Middle frontal gyrus (tissue), 1 donor: ENCODE measurements around the gene REST.
"Not testable (repeated sequence)": the region's sequence is repeated elsewhere in the genome, so short reads cannot be mapped to it uniquely, and the experiment has no call there.

Source experiments
- DNase-seq: peaks from one replicate; pipeline ENCODE4 v3.0.0-alpha.2; 2015; ENCODE audit warnings: low spot score; ENCODE audit errors: extremely low spot score

The REST gene, protein sequence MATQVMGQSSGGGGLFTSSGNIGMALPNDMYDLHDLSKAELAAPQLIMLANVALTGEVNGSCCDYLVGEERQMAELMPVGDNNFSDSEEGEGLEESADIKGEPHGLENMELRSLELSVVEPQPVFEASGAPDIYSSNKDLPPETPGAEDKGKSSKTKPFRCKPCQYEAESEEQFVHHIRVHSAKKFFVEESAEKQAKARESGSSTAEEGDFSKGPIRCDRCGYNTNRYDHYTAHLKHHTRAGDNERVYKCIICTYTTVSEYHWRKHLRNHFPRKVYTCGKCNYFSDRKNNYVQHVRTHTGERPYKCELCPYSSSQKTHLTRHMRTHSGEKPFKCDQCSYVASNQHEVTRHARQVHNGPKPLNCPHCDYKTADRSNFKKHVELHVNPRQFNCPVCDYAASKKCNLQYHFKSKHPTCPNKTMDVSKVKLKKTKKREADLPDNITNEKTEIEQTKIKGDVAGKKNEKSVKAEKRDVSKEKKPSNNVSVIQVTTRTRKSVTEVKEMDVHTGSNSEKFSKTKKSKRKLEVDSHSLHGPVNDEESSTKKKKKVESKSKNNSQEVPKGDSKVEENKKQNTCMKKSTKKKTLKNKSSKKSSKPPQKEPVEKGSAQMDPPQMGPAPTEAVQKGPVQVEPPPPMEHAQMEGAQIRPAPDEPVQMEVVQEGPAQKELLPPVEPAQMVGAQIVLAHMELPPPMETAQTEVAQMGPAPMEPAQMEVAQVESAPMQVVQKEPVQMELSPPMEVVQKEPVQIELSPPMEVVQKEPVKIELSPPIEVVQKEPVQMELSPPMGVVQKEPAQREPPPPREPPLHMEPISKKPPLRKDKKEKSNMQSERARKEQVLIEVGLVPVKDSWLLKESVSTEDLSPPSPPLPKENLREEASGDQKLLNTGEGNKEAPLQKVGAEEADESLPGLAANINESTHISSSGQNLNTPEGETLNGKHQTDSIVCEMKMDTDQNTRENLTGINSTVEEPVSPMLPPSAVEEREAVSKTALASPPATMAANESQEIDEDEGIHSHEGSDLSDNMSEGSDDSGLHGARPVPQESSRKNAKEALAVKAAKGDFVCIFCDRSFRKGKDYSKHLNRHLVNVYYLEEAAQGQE

DNA sequence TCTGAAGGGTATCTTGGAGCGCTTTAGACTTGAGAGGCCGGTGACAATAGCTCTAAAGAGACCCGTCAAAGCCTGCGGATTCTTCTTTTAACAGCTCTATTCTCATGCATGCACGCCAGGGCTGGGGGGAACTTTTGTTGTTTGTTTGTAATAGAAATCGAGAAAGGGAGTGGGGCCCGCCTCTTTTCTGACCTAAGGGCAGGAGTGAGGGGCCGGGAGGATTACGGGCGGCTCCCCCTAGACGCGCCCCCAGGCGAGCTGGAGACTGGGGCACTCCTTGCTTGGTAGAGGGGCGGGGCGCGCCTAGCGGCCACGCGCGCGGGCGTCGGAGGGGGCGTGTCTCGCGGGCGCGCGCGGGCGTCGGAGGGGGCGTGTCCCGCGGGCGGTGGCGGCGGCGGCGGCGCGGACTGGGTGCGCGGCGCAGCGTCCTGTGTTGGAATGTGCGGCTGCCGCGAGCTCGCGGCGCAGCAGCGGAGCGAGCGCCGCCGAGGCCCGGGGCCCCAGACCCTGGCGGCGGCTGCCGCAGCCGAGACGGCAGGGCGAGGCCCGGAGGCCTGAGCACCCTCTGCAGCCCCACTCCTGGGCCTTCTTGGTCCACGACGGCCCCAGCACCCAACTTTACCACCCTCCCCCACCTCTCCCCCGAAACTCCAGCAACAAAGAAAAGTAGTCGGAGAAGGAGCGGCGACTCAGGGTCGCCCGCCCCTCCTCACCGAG is at the start of gene REST:
Gene REST (plus strand): TSS at position 412 of the 717 bp plus-strand sequence. CDS start 2,739 bp downstream, outside the sequence.
- no peak for DNase-seq

DNA sequence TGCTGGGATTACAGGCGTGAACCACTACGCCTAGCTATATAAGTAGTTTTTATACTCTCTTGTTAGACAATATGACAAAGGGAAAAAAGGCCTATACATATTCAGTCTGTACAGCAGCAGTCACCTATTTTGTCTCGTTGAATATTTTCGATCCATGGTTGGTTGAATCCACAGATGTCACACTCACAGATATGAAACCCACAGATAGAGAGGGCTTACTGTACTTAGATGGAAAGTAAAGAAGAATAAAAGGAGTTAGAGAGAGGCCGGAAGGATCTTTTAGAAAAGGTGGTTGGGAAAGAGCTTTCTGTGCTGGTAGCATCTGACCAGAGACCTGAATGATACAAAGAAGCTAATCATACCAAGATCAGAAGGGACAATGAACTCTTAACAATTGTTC is 47.9 kb upstream of the REST start:
- DNase-seq = no peak

DNA sequence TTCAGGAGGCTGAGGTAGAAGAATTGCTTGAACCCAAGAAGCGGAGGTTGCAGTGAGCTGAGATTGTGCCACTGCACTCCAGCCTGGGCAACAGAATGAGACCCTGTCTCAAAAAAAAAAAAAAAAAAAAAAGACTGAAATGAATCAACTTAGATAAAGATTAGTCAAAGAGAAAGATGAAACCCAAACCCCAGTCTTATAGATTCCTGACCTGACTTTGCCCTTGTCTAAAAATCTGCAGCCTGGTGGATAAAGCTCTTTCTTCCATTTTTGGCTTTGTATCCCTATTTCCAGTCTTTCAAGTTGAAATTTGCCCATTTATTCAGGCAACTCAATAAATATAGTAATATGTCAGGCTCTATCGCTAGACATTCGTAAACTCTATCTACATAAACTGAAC is 46.9 kb upstream of the REST start:
- no peak for DNase-seq

DNA sequence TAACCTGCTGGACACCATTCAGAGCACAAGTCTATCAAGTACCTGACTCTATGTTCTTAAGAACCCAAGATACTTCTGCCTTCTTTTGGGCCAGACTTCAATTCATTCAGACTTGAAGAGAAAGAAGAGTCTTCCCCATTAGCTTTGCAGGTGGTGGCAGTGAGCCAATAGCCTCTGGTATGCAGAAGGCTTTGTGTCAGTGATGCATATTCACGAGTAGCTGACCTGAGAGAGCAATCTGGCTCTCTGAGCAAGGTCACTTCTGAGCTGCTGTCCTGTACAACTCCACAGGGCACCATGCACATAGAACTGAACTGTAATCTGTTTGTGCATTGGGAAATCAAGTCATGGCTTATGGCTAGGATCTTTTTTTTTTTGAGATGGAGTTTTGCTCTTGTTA is 46.3 kb upstream of the REST start:
- DNase-seq = no peak

DNA sequence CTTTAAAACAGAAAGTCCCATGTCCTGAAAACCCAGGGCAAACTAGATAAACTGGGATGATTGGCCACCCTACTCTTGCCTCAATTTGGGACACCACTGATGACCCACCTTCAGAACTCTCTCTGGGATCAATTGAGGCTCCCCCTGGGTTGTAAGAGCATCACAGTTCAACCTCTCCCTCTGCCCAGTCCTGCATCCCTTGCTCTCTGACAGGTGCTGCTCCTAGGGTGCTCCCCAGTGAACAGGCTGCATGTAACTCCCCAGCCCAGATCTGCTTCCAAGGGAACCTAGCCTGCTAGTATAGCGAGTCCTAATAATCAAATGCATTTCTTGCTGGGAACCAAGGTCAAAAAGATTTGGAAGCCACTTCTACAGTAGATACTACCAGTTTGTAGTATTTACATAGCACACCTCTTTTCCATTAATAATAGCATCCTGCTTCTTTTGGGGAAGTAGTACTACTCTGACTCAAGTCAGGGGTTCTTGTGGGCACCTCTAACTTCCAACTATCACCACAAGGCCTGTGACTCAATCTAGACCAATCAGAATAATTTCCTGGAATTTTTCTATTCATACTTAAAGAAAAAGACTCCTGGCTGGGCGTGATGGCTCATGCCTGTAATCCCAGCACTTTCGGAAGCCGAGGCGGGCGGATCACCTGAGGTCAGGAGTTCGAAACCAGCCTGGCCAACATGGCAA is 44.1 kb upstream of the REST start:
- DNase-seq = no peak

DNA sequence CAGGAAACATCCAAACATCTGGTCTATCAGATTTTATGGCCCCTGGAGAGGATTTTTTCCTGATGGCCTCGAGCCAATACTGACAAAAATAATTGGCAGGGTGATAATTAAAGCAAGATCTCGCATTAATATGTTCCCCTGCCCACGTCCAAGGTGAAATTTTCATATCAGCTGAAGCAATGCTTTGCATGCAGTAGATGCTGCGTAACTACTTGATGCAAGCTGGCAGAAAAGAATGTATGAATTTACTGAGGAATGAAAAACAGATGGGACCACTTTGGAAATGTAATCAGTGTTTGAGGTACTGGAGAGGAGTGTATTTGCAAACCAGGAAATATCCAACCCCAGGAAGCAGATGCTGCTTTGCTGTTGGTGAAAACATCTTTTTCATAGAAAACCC is 36.8 kb upstream of the REST start:
- DNase-seq = no peak

DNA sequence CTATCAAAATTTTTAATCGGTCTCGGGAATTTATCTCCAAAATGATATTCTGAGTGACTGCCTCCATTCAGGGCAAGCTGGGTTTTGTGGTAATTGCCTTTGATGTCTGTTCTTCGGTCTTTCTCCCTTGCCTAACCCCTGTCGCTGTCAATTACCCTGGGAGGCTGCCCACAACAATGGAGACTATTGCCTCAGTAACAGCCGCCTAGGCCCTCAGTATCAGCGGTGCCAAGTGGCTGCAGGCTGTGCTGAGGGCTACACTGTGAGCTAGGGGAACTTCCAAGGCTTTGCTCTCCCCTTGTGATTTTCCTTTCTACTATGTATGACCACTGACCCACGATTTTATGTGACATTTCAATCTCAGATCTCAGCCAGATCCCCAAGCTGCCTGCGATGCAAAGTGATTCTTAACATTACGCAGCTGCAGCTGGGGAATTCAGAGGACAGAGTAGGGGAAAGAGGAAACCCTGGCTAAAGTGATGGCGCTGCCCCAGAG is 36.3 kb upstream of the REST start:
- no peak for DNase-seq

DNA sequence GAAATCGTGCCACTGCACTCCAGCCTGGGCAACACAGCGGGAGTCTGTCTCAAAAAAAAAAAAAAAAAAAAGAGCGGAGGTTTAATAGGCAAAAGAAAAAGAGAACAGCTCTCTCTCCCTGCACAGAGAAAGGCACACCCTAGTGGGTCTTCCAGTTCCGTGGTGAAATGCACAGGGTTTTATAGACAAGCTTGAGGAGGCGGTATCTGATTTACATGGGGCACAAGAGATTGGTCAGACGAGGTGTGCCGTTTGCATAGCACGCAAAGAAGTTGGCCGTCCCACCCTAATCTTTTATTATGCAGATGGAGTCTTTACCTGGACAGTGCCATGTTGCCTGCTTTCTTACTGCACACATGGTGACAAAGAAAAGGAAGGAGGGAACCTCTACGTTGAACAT is 33.5 kb upstream of the REST start:
- no peak for DNase-seq

DNA sequence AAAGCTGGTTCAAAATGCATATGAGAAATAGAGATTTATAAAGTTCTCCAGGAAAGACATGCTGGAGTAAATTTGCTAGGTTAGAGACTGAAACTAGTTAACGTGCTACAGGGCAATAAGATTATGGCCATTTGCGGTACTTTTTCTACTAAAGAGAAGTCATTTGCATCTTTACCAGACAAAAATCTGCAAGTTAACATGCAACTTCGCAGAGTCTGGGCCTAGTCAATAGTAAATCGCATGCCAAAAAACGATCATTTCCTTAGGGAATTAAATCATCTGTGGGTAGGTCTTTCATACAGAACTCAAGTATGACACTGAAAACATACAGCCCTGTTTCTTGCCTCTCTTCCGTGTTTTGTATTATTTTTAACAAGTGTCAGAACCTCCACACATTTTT is 32.8 kb upstream of the REST start:
- no peak for DNase-seq

DNA sequence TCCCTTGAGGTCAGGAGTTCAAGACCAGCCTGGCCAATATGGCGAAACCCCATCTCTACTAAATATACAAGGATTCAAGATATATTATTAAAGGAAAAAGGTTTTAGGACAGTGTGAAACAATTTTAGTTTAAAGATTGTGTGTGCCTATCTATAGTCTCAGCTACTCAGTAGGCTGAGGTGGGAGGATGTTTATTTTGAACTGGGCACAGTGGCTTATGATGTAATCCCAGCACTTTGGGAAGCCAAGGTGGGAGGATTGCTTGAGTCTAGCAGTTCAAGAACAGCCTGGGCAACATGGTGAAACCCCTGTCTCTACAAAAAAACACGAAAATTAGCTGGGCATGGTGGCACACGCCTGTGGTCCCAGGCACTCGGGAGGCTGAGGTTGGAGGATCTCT is 31.4 kb upstream of the REST start:
- DNase-seq = no peak

DNA sequence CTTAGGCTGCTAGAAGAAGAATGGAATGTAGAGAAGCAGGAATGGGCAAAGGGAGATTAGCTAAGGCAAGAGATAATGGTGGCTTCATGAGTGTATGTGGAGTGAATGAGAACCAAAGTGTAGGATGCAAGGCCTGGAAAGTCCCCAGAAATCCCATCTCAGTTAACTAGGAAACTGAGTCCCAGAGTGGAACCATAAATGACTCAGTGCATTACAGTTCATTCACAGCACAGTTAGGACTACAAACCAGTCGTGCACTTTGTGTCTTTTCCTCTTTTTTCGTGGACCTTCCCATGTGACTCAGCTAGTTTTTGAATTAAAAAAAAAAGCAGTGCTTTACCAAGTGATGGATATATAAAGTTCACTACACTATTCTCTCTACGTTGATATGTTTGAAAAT is 27.7 kb upstream of the REST start:
- no peak for DNase-seq

DNA sequence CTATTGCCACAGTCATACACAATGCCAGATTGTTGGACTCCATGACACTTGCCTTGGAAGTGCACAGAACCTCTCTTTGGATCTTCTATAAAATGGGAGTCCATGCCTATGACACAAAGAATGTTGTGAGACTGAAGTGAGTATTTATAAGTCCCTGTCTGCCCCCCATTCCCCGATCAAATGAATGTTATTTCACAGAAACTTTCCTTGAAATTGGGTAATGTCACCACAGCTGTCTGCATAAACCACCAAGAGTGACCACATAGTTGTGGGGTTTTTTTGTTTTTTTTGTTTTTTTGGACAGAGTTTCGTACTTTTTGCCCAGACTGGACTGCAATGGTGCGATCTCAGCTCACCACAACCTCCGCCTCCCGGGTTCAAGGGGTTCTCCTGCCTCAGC is 27.1 kb upstream of the REST start:
- no peak for DNase-seq

DNA sequence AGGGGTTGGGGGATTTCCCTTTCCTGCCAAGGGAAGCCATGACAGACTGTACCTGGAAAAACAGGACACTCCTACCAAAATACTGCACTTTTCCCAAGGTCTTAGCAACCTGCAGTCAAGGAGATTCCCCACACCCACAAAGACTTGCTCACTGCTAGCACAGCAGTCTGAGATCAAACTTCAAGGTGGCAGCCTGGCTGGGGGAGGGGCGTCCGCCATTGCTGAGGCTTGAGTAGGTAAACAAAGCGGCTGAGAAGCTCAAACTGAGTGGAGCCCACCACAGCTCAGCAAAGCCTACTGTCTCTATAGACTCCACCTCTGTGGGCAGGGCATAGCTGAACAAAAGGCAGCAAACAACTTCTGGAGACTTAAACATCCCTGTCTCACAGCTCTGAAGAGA is 23.2 kb upstream of the REST start:
- not testable (repeated sequence) for DNase-seq

DNA sequence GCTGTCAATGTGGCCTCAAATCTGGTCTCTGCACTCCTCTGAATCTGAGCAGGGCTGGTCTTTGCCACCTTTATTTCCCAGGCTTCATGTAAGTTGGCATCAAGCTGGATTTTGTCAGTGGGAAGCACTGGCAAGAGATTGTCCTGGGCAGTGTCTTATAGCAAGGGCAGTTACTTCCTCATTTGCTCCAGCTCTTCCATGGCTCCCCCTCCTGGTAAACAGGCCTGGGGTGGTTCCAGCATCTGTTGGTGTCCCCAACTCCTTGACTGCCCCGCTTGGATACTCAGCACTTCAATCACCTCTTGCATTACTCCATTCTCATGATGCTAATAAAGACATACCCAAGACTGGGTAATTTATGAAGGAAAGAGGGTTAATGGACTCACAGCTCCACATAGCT is 15.0 kb upstream of the REST start:
- no peak for DNase-seq

DNA sequence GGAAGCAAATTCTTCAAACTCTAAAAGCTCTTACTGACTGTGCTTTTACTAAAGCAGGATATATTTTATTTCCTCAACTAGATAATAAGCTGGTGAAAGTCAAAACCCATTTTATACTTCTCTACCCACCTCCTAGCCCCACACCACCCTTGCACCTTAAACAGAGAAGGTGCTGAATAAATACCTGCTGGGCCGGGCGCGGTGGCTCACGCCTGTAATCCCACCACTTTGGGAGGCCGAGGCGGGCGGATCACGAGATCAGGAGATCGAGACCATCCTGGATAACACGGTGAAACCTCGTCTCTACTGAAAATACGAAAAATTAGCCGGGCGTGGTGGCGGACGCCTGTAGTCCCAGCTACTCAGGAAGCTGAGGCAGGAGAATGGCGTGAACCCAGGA is 9.9 kb upstream of the REST start:
- not testable (repeated sequence) for DNase-seq

DNA sequence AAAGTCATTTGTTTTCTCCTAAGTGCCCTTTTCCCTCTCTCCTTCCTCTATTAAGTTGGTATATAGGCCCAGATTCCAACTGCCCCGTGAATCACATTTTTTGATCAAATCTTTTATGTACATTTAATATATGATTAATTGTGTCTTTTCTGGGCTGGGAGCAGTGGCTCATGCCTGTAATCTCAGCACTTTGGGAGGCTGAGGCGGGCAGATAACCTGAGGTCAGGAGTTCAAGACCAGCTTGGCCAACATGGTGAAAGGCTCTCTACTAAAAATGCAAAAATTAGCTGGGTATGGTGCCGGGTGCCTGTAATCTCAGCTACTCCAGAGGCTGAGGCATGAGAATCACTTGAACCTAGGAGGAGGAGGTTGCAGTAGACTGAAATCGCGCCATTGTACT is 7.5 kb upstream of the REST start:
- not testable (repeated sequence) for DNase-seq

DNA sequence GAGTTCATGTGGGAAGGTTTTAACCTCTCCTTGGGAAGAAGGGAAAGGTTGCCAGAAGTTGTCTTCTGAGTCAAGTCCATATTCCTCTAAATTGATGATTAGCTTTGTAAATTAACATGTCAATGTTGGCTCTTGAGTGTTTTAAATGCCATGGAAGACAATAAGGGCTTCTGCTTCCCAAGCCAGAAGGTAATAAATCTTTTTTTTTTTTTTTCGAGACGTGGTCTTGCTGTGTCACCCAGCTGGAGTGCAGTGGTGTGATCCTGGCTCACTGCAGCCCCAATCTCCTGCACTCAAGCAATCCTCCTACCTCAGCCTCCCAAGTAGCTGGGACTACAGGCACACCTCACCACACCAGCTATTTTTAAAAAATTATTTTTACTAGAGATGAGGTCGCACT is 5.0 kb upstream of the REST start:
- no peak for DNase-seq

DNA sequence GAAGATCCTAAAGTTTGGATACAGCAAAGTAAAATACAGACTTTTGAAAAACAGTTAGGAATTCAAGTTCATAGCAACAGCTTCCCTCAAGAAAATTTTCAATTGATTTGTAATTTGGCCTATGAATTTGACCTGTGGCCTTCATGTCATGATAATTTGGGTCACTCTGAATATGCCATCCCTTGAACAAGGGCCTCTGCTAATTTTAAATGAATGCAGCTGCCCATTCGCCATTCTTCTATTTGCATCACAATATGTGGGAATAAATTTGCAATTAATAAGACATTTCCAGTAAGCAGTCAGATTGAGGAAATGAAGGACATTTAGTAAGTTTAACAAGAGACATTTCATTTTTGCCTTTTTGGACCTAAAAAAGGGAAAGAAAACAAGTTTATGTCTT is 1.9 kb upstream of the REST start:
- DNase-seq = no peak

DNA sequence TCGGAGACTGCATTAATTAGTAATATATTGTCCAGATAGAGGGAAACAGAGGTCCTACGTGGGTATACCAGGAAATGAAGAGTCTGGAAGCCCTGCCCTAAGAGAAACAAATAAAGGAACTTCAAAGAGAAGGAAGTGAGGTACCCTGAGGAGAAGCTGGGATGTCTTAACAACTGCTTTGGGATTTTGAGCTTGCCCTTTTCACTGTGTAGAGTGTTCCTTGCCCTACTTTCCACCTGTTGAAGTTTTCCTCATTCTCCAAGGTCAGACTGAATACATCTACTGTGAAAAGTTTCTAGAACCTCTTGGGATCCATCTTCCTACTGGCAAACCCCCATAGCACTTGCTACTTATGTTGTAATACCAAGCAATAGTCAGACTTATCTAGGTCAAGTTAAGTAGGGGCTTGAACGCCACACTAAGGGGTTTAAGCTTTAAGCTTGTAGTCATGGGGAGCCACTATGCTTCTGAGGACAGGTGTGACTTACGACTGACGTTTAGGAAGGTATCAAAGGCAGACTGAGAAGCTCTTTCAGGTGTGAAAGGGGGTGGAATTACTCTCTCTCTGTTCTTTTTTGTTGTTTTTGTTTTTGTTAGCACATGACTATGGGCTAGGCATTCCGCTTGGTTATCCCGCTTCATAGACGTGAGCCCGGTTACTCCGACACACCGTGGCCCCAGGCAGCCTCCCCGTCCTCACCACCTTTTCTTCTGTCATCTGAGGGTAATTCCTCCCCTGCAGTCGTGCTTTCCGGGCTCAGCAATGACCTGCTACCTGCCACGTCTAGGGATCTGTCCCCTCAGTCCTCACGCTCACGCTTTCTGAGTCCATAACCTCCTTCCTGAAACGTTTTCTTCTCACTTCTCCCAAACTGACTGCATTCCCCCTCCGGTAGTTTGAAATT is 959 bp upstream of the REST start:
- no peak for DNase-seq
